GM13976 (cell line): ENCODE results near the gene XXYLT1.
"Not testable (repeated sequence)": the region's sequence is repeated elsewhere in the genome, so short reads cannot be mapped to it uniquely, and the experiment has no call there.

Experiments
- DNase-seq: peaks from one replicate; pipeline ENCODE4 v3.0.0; 2012; ENCODE audit warnings: low spot score
- CTCF ChIP-seq: IDR thresholded peaks from 2 replicates; pipeline ENCODE4 v1.5.1; 2012; ENCODE audit warnings: borderline replicate concordance, mild to moderate bottlenecking; ENCODE audit not compliant: insufficient read depth; ENCODE audit errors: extremely low read depth, missing control alignments, control extremely low read depth
- in situ Hi-C: fragments of 300-500 bp; cut with MboI; formaldehyde crosslinking; loops from one replicate; pipeline ENCODE4 v1.12.0; 2022; ENCODE audit warnings: low sequenced_read_pairs, mixed read lengths, inconsistent platforms; ENCODE audit not compliant: unreplicated experiment

The XXYLT1 gene

GRCh38 chr3:195297446-195297845 is 26.5 kb upstream of the XXYLT1 start:
- in situ Hi-C loops: no loop called here
- TF ChIP-seq CTCF: no peak
- no peak for DNase-seq

DNA sequence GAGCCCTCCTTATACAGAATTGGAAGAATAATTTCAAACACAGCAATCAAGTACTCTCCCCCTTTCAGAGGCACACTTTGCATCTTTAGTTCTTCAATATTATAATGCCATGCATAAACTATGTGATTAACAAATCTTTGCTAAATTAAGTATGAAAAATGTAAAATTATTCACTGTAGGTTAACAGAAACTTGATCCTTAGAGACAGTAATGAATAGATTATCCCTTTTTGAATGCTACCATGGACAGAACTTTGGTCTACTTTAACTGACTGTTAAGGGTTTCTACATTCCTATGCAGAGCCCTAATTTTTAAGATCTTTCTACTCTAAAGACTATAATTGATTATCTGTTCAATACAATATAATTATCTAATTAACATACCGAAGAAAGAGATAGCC is 25.7 kb upstream of the XXYLT1 start:
- no peak for DNase-seq
- TF ChIP-seq CTCF: no peak
- in situ Hi-C loops: no loop called here

DNA sequence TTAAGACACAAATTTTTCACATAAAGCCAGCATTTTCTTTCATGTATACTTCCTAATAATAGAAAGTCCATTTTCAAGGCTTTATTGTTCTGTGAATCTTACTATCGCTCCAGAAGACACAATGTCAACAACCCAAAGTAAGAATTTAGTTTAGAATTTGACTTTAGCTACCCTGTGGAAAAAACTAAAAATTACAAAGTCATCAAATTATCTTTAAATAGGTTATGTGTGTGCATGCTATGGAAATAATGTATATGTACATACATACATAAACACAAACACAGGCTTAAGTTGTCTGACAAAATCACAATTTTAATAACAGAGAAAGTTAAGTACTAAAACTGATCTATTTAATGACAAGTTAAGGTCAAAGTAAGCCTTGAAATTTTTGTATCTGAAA is 20.2 kb upstream of the XXYLT1 start:
- DNase-seq: no peak
- TF ChIP-seq CTCF: no peak
- in situ Hi-C loops: no loop called here

DNA sequence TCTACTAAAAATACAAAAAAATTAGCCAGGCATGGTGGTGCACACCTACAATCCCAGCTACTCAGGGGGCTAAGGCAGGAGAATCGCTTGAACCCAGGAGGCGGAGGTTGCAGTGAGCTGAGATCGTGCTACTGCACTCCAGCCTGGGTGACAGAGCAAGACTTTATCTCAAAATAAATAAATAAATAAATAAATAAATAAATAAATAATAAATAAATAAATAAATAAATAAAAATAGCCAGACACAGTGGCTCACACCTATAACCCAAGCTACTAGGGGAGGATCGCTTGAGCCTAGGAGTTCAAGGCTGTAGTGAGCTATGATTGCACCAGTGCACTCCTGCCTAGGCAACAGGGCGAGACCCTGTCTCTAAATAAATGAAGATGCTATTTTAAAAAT is 19.7 kb upstream of the XXYLT1 start:
- DNase-seq, in situ Hi-C loops: not testable (repeated sequence)

DNA sequence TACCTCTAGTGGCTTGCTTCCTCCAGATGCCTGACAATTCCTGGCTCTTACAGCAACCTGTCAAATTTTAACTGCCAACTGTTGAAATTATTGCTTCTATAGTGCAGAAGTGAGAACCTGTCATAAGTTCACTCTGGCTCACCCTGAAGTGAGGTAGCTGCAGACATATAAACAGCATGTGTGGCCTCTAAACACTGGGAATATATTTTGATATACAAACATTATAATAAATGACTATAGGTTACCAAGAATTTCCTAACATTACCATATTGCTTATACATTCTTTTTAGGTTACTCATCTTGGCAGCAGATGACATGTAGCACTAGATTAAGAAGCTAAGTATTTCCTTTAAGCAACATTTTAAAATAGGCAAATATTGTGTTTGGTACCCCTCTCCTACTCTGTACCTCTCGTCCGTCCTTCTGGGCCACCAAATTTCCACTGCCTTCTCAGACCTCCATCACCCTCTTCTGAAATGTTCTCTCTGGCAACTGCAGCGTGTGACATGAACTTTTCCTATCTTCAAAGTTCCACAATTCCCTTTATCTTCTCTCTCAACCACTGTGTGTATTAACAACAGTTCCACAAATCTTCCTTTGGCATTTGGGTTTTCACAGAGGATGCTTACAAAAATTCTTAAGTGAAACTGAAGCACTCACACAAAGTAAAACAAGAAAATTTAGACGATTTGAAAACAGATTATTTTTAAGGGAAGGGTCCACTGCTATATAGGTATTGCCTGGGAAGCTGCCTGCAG is 15.3 kb upstream of the XXYLT1 start:
- no peak for TF ChIP-seq CTCF
- in situ Hi-C loops: no loop called here
- no peak for DNase-seq

DNA sequence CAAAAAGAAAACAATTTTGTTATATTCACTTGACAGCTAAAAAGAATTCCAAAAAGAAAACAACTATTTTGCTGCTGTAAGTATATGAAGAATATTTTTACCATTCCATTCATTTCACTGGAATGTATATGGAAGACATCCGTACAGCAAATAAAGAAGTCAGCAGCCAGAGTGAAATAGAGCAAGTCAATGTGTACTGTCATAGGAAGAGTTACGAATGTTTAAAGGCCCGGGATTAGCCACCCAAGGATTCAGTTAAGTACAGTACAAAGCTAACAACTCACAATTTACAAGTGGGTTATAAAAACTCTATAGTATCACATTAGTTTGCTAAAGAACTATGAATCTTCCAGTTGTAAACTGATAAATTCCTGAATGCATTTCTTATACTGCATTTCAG is 14.4 kb upstream of the XXYLT1 start:
- in situ Hi-C loops: no loop called here
- no peak for TF ChIP-seq CTCF
- no peak for DNase-seq

DNA sequence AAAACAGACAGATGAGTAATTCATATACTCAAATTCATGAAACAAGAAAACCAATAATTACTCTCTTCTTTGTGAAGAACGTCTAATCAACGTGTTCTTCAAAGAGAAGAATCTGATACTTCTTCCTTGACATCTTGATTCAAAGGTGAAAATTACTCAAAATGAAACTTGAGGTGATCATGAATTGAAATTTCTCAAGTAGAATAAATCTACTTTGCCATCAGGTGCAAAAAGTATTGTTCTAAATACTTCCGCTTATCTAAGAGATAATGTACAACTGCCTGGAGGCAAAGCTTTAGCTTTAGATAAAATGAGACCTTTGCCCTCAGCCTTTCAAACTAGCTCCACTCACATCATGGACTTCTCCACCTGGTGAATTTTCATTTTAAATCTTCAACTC is 13.9 kb upstream of the XXYLT1 start:
- no peak for DNase-seq
- in situ Hi-C loops: no loop called here
- TF ChIP-seq CTCF: no peak
